Erythroblast (primary cell): ENCODE measurements around the gene PCDH9.

Source experiments
- DNase-seq, 2 experiments: peaks; one replicate each; lab custom pipeline; 2025; lab: John Stamatoyannopoulos, UW
- GATA1 ChIP-seq: IDR thresholded peaks from 2 replicates; pipeline ENCODE4 v1.6.1; 2011; ENCODE audit warnings: low read depth, mild to moderate bottlenecking, control low read depth, low read length, moderate library complexity
- POLR2A ChIP-seq: IDR thresholded peaks from 2 replicates; pipeline ENCODE4 v1.6.1; 2011; ENCODE audit warnings: mild to moderate bottlenecking, low read length

PCDH9 gene

DNA sequence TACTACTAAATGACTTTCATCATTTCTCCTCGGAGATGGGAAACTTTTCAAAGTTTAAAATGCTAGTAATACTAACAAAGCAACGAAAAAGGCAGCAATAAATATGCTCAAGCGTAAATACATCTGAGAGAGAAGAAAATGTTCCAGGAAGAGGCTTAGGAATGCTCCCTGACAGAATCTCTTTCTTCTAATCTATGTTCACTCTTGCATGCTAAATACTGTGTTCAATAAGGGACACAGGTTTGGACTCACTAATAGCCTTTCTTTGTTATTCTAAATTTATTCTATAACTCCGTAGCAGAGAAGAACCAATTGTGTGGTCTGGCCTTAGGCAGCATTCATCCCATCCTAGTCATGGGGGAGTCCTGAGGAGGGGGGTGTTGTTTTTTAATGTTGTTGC lies 823.0 kb downstream of the PCDH9 start:
- TF ChIP-seq GATA1 (no peak), POLR2A (no peak)
- DNase-seq, result no peak

DNA sequence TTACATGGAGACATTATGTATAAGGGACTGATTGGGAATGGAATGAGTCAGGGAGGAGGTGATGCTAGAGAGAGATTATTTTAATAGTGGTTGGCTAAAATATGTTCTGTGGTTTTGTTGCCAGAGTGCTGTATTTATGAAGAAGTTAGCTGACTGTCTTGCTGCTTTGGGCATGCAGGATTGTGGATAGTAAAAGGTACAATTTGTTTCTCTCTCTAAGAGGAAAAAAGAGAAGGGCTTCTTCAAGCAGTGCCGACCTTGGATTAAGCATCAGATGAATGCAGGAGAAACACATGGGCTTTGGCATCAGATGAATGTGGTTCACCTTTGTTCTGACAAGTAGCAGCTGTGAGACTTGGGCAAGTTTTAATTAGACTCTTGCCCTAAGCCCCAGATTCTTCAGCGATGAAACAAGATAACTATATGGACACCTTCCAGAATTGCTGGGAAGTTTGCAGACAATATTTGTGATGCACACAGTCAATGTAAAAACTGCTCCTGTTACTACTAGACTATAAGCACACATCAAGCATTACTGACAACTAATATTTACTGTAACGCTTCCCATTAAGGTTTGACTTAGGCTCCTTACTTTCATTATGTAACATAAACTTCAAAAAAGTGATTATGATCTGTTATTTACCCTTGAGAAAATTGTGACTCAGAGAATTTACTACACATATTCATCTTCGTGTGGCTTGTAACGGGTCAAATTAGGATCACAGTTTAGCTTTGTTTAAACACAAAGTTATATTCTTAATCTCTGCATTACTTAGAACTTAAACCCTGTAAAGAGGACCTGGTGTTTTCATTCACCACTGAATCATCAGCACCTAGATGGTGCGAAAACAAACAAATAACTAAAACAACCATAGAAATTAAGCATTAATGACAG lies 824.0 kb downstream of the PCDH9 start:
- DNase-seq, result no peak
- TF ChIP-seq POLR2A (no peak), GATA1 (no peak)

DNA sequence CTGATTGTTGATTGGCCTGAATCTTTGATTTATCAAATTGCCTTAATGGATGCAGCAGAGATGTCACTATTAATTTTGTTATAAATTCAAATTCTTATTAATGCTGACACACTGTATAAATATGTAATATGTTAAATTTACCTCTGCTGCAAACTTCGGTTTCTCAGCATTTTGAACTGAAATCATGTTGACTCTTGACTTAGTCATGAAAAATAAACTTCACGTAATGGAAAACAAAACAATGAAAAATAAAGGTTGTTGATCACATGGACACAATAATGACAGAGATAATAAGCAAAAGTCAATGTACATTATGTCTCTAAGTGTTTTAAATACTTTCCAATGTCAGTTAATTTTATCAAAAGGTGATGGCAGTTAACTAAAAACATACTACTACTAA lies 827.6 kb downstream of the PCDH9 start:
- DNase-seq, result no peak
- TF ChIP-seq GATA1 (no peak), POLR2A (no peak)

DNA sequence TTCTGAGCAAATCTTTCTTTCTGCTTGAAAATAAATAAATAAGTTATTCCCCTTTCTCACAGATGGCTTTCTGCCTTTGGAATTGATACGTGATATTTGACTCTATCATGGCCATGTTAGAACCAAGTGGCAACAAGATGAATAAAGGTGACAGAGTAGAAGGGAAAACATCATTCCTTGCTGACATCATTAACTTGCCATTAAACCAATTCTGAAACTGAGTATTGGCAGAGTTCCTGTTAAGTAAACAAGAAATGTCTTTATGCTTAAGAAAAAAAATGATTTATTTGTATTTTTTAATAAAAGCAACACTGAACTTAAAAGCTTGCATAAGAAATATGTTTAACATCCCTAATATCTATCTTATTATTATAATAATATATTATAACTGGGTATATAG lies 828.1 kb downstream of the PCDH9 start:
- TF ChIP-seq GATA1 (no peak), POLR2A (no peak)
- DNase-seq, result no peak

DNA sequence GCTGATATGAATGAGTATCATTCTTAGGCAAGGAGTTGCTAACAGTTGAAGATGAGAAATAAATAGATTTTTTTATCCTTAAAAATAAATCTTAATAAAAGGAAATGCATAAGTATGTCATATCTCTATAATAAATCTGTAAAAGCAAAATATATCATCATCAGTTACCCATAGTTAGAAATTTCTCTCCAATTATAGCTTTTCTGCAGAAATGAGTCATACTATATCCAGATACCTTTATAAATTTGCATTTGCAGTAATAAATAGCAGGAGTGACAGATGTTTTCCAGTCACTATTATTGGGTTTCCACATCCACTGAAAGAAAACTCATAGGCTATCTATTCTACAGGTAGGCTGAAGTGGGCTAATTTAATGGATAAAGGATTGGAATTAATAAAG lies 829.8 kb downstream of the PCDH9 start:
- no peak for DNase-seq
- no peak for TF ChIP-seq GATA1
- TF ChIP-seq POLR2A, result no peak

DNA sequence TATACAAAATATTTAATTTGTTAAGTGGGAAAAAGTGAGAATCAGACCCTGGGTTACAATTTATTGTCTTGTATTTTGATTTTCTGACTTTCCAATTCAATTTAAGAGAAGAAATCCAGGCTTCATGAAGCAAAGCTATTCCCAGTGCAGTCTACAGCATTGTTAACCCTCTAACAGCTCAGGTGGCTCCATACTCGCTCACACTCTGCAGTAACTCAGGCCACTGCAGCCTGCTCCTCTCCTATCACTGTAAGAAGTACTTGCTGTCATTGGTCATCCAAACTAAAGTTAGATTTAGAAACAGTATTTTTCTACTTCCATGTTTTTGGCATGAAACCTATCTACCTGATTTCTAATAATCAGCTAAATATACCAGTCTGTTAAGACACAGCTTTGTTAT lies 830.3 kb downstream of the PCDH9 start:
- TF ChIP-seq GATA1 (no peak), POLR2A (no peak)
- DNase-seq, result no peak

DNA sequence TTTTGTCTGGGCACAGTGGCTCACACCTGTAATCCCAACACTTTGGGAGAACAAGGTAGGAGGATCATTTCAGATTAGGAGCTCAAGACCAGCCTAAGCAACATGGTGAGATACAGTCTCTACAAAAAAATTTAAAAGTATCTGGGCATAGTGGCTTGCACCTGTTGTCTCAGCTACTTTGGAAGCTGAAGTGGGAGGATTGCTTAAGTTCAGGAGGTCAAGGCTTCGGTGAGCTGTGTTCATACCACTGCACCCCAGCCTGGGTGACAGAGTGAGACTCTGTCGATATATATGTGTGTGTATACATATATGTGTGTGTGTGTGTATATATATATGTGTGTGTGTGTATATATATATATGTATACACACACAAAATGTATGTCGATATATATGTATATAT lies 833.0 kb downstream of the PCDH9 start:
- TF ChIP-seq GATA1 (no peak), POLR2A (no peak)
- DNase-seq, result no peak

DNA sequence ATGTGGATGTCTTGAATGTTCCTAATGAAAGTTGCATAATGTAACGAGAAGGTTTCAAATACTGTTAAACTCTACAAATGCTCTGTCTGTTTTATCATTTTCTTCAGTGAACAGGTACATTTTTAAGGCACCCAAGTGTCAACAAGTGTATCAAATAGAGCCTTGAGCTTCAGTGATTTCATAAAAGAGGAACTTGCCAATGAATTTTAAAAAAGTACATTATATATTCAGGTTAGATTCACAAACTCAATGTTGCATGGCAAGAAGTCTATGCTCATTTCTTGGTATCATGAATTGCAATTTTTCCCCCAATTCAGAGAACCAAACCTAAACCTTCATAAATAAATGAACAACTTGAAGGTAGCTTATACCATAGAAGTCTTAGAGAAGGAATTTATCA lies 838.8 kb downstream of the PCDH9 start:
- TF ChIP-seq GATA1 (no peak), POLR2A (no peak)
- DNase-seq, result no peak

DNA sequence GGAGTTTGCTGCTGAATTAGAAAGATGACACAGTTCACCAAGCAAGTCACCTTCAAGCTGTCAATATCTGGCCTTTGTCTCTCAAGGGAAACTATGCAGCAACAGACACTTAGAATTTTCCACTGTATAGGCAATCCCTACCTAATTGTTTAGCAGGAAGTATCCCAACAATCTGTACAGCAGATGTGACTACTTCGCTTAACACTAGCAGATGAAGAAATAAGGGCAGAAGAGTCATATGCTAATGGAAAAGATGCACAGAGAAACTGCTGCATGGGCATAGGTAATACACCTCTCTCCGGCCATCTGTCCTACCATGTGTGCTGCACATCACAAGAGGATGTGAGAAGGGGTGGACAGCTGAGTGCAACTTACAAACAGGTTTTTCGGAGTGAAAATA lies 851.2 kb downstream of the PCDH9 start:
- no peak for DNase-seq
- TF ChIP-seq GATA1 (no peak), POLR2A (no peak)

DNA sequence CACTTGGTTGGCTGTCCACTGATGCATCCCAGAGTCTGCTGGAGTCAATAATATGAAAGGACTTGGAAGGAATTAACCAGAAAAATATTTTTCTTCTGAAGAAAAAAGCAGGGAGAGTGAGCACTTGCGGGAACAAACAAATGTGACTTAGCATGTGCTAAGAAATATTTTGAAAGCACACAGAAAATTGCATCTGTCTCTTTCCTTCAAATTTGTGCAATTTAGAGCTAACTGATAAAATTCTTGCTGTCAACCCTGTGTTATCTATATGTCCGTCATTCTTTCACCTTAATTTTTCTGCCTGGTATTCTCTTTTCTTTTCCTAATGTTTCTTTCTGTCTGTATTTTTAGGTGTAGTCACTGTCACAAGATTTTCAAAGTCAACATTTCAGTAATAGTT lies 852.6 kb downstream of the PCDH9 start:
- TF ChIP-seq GATA1 (no peak), POLR2A (no peak)
- no peak for DNase-seq

DNA sequence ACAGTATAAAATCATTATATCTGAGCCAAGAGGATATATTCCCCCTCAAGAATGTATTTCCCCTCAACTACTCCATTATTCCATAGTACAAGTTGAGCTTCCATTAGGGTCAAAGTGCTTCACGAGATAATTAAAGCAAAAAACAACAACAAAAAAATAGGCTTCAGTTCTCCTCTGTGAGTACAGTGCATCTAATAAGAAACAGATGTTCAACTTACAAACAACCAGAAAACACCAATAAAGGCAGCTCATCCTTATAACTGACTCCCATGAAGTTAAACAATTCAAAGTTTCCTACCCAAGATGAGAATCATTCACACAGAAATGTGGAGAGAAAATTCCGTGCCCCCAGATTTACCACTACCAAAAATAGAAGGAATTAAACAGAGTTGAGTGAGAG lies 854.4 kb downstream of the PCDH9 start:
- TF ChIP-seq GATA1, result no peak
- TF ChIP-seq POLR2A, result no peak
- DNase-seq, result no peak

DNA sequence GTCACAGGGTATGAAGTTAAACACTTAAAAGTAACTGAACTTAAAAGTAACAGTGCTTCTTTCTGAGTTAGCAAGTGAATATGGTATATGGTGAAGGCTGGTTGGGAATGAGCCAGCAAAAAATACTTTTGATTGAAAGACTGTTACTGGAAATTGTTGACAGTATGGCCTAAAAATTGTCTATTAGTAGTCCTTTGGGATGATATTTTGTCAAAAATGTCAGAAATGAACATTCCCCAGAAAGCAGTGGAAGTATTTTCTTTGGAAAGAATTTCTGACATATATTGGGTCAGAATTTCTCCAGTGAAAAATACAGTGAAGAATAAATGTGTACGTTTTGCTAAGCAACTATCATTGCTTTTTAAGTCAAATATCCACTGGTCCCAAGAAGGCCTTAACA lies 860.5 kb downstream of the PCDH9 start:
- TF ChIP-seq POLR2A, result no peak
- TF ChIP-seq GATA1, result no peak
- no peak for DNase-seq

DNA sequence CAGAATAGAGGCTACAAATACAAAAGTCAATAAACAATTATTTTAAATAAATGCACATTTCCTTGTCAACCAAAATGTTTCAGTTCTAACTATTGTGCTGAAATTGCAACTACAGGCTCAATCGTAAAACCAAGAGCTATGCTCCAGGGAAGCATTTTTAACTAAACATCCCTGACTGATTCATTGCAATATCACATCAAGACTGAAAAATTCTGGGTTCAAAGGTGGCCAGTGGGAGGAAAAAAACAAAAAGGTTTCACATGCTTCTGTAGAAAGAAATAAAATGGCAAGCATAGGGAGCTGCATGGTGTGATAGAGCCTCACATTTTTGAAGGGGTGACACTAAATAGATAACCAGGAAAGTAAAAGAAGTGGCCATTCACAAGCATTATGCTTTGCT lies 862.8 kb downstream of the PCDH9 start:
- no peak for DNase-seq
- TF ChIP-seq POLR2A (no peak), GATA1 (no peak)

DNA sequence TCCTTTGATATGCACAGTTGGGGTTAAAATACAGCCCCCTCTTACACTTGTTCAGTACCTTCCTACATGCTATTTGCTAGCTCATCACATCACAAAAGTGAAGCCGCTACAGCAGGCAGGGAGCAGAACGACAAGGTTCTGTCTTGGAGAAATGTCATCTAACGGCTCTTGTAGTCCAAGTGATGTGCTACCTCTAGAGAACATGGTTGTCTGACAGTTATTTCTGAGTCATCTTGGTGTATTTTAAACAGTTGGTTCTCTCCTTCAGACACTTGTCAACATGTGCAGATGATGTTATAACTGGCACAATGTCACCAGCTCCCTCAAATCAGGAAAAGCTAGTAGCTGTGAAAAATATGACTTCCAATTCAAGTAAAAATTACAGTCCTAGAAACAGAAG lies 865.0 kb downstream of the PCDH9 start:
- TF ChIP-seq POLR2A (no peak), GATA1 (no peak)
- DNase-seq, result no peak

DNA sequence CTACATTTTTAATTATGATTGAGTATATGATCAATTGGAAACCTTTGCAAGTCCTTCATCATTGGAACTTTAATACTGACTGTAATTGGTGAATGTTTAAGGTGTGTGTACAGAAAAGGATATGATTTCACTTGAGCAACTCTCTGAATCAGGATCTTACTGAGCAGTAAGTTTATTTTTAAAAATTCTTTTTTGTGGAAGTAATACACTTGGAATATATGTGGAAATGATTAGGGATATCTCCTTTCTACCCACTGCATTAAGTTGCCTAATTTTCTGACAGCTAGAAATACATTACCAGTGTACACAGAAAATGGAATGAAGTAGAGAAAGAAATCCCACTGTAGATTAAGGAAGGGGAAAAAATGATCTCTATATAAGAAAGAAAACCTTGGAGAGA lies 865.8 kb downstream of the PCDH9 start:
- DNase-seq, result no peak

DNA sequence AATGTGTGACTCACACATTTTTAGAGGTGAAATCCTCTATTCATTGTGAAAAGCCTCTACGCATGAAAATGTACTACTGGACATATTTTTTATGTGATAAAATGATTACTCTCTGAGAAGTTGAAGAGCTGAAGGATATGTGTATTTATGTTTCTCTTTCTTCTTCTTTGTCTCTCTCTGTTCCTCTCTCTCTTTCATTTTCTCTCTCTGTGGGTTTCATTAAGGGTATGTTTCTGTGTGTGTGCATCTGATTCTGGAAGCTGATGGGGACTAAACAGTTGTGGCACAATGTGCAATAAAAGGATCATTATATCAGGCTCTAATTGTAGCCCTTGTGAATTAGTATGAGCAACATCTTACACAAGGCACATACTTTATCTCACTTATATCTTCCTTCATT lies 867.7 kb downstream of the PCDH9 start:
- TF ChIP-seq POLR2A, result no peak
- TF ChIP-seq GATA1, result no peak
- no peak for DNase-seq

More for the DNA sequence above, 865.8 kb downstream of the PCDH9 start:
- TF ChIP-seq POLR2A (no peak), GATA1 (no peak)
